H1 (cell line): Measurements from ENCODE around the gene S100A14. TPM values are rescaled to one million over a fixed set of nuclear protein-coding genes. Genes with fewer than 3 reads are reported as not detected.

ENCODE experiments used
- CTCF ChIA-PET: fragments of 300-600 bp; sonication (Branson Sonifier 250); formaldehyde crosslinking; loops from one replicate; lab custom pipeline; 2021; ENCODE audit not compliant: partially characterized antibody; lab: Charles Lee
- POLR2A ChIA-PET: fragments of 300-600 bp; sonication (Branson Sonifier 250); formaldehyde crosslinking; loops from one replicate; lab custom pipeline; 2021; ENCODE audit warnings: inconsistent platforms; ENCODE audit not compliant: partially characterized antibody; lab: Charles Lee
- DNase-seq, 2 experiments: peaks; one replicate each; pipeline versions ENCODE4 v3.0.0 to v3.0.0-alpha.2; 2010 to 2022; ENCODE audit warnings: low spot score in 2 of 2, low read depth in 1 of 2, mixed read lengths in 1 of 2
- FAIRE-seq: peaks from 2 replicates; lab custom pipeline; 2011; peaks lifted over from hg19 to GRCh38; lab: Jason Lieb, UNC
- H2AFZ ChIP-seq: 2 replicates; pipeline ENCODE4 v1.8.1; 2012; ENCODE audit warnings: low read length, inconsistent platforms
- H2AK5ac ChIP-seq: 2 replicates; pipeline ENCODE4 v1.6.1; 2013; ENCODE audit warnings: low read depth, low read length
- H2BK120ac ChIP-seq: replicated peaks from 2 replicates; pipeline ENCODE3; 2013; ENCODE audit warnings: low read depth, low read length, inconsistent platforms
- H2BK12ac ChIP-seq: 2 replicates; pipeline ENCODE4 v1.6.1; 2013; ENCODE audit warnings: low read depth, low read length
- H2BK15ac ChIP-seq: 2 replicates; pipeline ENCODE4 v1.6.1; 2013; ENCODE audit warnings: low read length
- H2BK20ac ChIP-seq: 2 replicates; pipeline ENCODE4 v1.6.1; 2013; ENCODE audit warnings: low read length
- H2BK5ac ChIP-seq: 2 replicates; pipeline ENCODE4 v1.6.1; 2013; ENCODE audit warnings: low read depth, low read length
- H3K14ac ChIP-seq: 2 replicates; pipeline ENCODE4 v1.6.1; 2013; ENCODE audit warnings: inconsistent platforms; ENCODE audit not compliant: insufficient read length
- H3K18ac ChIP-seq: 2 replicates; pipeline ENCODE4 v1.6.1; 2013; ENCODE audit warnings: low read length; ENCODE audit errors: extremely low read depth
- H3K23ac ChIP-seq: 2 replicates; pipeline ENCODE4 v1.6.1; 2013; ENCODE audit warnings: inconsistent platforms; ENCODE audit not compliant: insufficient read length
- H3K23me2 ChIP-seq: 2 replicates; pipeline ENCODE4 v1.6.1; 2013; ENCODE audit warnings: low read depth, low read length
- H3K27ac ChIP-seq: 2 replicates; pipeline ENCODE4 v1.6.1; 2011; ENCODE audit warnings: low read depth, low read length, inconsistent platforms
- H3K27me3 ChIP-seq, 4 experiments: replicated peaks in 1 of 4; 1 replicate in 1 of 4; 2 replicates in 3 of 4; pipeline versions ENCODE4 v1.6.1 to v1.8.1; 2011 to 2013; ENCODE audit warnings: low read length in 3 of 4, mild to moderate bottlenecking in 3 of 4, inconsistent platforms in 2 of 4, mixed read lengths in 2 of 4, moderate library complexity in 1 of 4; ENCODE audit not compliant: control insufficient read depth in 3 of 4, insufficient read depth in 3 of 4; ENCODE audit errors: extremely low read depth in 1 of 4
- H3K36me3 ChIP-seq, 4 experiments: 2 replicates each; pipeline versions ENCODE4 v1.6.1 to v1.8.1; 2011 to 2013; ENCODE audit warnings: mild to moderate bottlenecking in 4 of 4, low read length in 3 of 4, moderate library complexity in 2 of 4, control low read depth in 1 of 4, inconsistent platforms in 1 of 4; ENCODE audit not compliant: insufficient read depth in 4 of 4, control insufficient read depth in 2 of 4
- H3K4ac ChIP-seq: replicated peaks from 2 replicates; pipeline ENCODE3; 2013; ENCODE audit warnings: low read length, low read depth, mixed read lengths, inconsistent platforms; ENCODE audit not compliant: insufficient read length
- H3K4me1 ChIP-seq, 4 experiments: replicated peaks in 1 of 4; 1 replicate in 1 of 4; 2 replicates in 3 of 4; pipeline versions ENCODE4 v1.6.1 to v1.8.1; 2011 to 2013; ENCODE audit warnings: low read length in 3 of 4, inconsistent platforms in 2 of 4, mixed read lengths in 1 of 4; ENCODE audit not compliant: insufficient read depth in 4 of 4, control insufficient read depth in 3 of 4
- H3K4me2 ChIP-seq, 2 experiments: 2 replicates each; pipeline versions ENCODE4 v1.6.1 to v1.8.1; 2011 to 2013; ENCODE audit warnings: low read depth in 2 of 2, low read length in 2 of 2, control low read depth in 1 of 2, inconsistent platforms in 1 of 2, mild to moderate bottlenecking in 1 of 2; ENCODE audit not compliant: insufficient read depth in 1 of 2
- H3K4me3 ChIP-seq, 4 experiments: fragments of 200-600, 300-600 bp in 1 of 4; sonication (generic), shearing (Covaris generic), sonication (Bioruptor Twin) in 1 of 4; 2 replicates each; pipeline versions ENCODE4 v1.5.1 to v1.8.1; 2011 to 2016; ENCODE audit warnings: low read length in 4 of 4, low read depth in 3 of 4, control low read depth in 2 of 4, inconsistent platforms in 2 of 4, mild to moderate bottlenecking in 2 of 4, mixed read lengths in 1 of 4, moderate library complexity in 1 of 4; ENCODE audit not compliant: insufficient read depth in 2 of 4; ENCODE audit errors: extremely low read depth in 1 of 4
- H3K56ac ChIP-seq: replicated peaks from 2 replicates; pipeline ENCODE3; 2013; ENCODE audit warnings: low read depth, mild to moderate bottlenecking, mixed read lengths, low read length, inconsistent platforms; ENCODE audit not compliant: insufficient read length
- H3K79me1 ChIP-seq: 2 replicates; pipeline ENCODE4 v1.6.1; 2013; ENCODE audit warnings: low read depth, low read length, control low read depth
- H3K79me2 ChIP-seq, 2 experiments: 2 replicates each; pipeline versions ENCODE4 v1.6.1 to v1.8.1; 2012 to 2013; ENCODE audit warnings: low read length in 2 of 2, mild to moderate bottlenecking in 2 of 2, inconsistent platforms in 1 of 2; ENCODE audit not compliant: insufficient read depth in 2 of 2, control insufficient read depth in 1 of 2
- H3K9ac ChIP-seq, 4 experiments: replicated peaks in 1 of 4; 1 replicate in 1 of 4; 2 replicates in 3 of 4; pipeline versions ENCODE4 v1.6.1 to v1.8.1; 2011 to 2013; ENCODE audit warnings: low read depth in 3 of 4, low read length in 3 of 4, control low read depth in 2 of 4, mild to moderate bottlenecking in 2 of 4, moderate library complexity in 2 of 4, inconsistent platforms in 1 of 4; ENCODE audit errors: extremely low read depth in 1 of 4
- H3K9me3 ChIP-seq, 2 experiments: 2 replicates each; pipeline versions ENCODE4 v1.6.1 to v1.8.1; 2012 to 2013; ENCODE audit warnings: mild to moderate bottlenecking in 2 of 2, moderate library complexity in 2 of 2, control low read depth in 1 of 2, inconsistent platforms in 1 of 2, low read depth in 1 of 2, low read length in 1 of 2, mixed read lengths in 1 of 2; ENCODE audit not compliant: insufficient read depth in 2 of 2
- H4K20me1 ChIP-seq, 2 experiments: replicated peaks in 1 of 2; 2 replicates each; pipeline versions ENCODE3 to v1.8.1; 2011 to 2013; ENCODE audit warnings: inconsistent platforms in 2 of 2, low read length in 2 of 2, mild to moderate bottlenecking in 1 of 2; ENCODE audit not compliant: insufficient read depth in 2 of 2, control insufficient read depth in 1 of 2
- H4K5ac ChIP-seq: 2 replicates; pipeline ENCODE4 v1.6.1; 2013; ENCODE audit warnings: low read length, low read depth, mixed read lengths, inconsistent platforms; ENCODE audit not compliant: insufficient read length
- H4K8ac ChIP-seq: 2 replicates; pipeline ENCODE4 v1.8.0; 2013; ENCODE audit warnings: mild to moderate bottlenecking, moderate library complexity, low read length, inconsistent platforms; ENCODE audit not compliant: insufficient read depth; ENCODE audit errors: extremely low read depth
- H4K91ac ChIP-seq: replicated peaks from 2 replicates; pipeline ENCODE3; 2013; ENCODE audit warnings: low read length, mixed read lengths, inconsistent platforms; ENCODE audit not compliant: insufficient read length
- ASH2L ChIP-seq: fragments of 200-600, 300-600 bp; sonication (generic); IDR thresholded peaks from one replicate; pipeline ENCODE4 v1.7.1; 2017; ENCODE audit warnings: low read length
- BCL11A ChIP-seq, 2 experiments: IDR thresholded peaks; one replicate each; pipeline ENCODE4 v1.6.1; 2011; ENCODE audit warnings: low read depth in 2 of 2, low read length in 2 of 2, mild to moderate bottlenecking in 2 of 2
- NRF1 ChIP-seq: IDR thresholded peaks from 2 replicates; pipeline ENCODE4 v1.6.1; 2011; ENCODE audit warnings: mild to moderate bottlenecking, low read depth, low read length, improper control_type of control experiment
- TAF1 ChIP-seq: IDR thresholded peaks from 2 replicates; pipeline ENCODE4 v1.6.1; 2011; ENCODE audit warnings: mild to moderate bottlenecking, low read depth, low read length
- WGBS, 2 experiments: shearing (Covaris generic) in 1 of 2; methylation state at CpG; one replicate each; pipeline versions ENCODE4 v1.1.6 to v1.1.7; 2013 to 2015; ENCODE audit warnings: low lambda C conversion rate in 2 of 2, mixed read lengths in 2 of 2, inconsistent platforms in 1 of 2, low coverage in 1 of 2, missing lambda C conversion rate in 1 of 2; ENCODE audit not compliant: insufficient replicate concordance in 2 of 2, insufficient coverage in 1 of 2, insufficient read length in 1 of 2; ENCODE audit errors: extremely low coverage in 1 of 2, missing lambda C conversion rate in 1 of 2; 5-methylcytosine and 5-hydroxymethylcytosine counted together
- polyA plus RNA-seq, 7 experiments: library from polyadenylated mRNA; depleted of rRNA in 3 of 7; stranded (reverse) in 5 of 7; unstranded in 2 of 7; fragments of >200 nt in 5 of 7; fragments of 200-250 nt in 2 of 7; gene quantifications; 1 replicate in 5 of 7; 2 replicates in 1 of 7; 4 replicates in 1 of 7; pipeline versions ENCODE4 v1.2.1 to v1.2.3, GENCODE V29; 2011 to 2013; ENCODE audit warnings: missing spikeins in 2 of 7, mixed read lengths in 2 of 7
- total RNA-seq: library from RNA; stranded (reverse); fragmentation: NEBNext Ultra II Directional; extraction: Animal tissue kit (Norgen Biotek cat#: 25700); gene quantifications from 2 replicates; pipeline ENCODE4 v1.2.1, GENCODE V29; 2021

The S100A14 gene
- total and polyA plus RNA-seq, 2 of the 8 experiments (the other 6 are each of a cell fraction or from before 2014, with no cell fraction given), result 1.4 to 5.3 TPM

GRCh38 chr1:153658400-153659174, 42.5 kb upstream of the S100A14 start, which contains the start of gene SNAPIN:
SNAPIN (plus strand) TSS chr1:153658703; CDS start chr1:153658744, 41 bp downstream.
- peak within 1 kb of the TSS; percentile 92 for H4K5ac ChIP-seq
- peaks cover 21 to 32% (median 28%) of the 10 kb centered on the region in 4 experiments for H3K36me3 ChIP-seq
- no peak for FAIRE-seq
- peak within 1 kb of the TSS; percentile 69 to 91 for H3K4me2 ChIP-seq
- H3K23ac ChIP-seq, result no peak within 1 kb of the TSS
- peak within 1 kb of the TSS; percentile 82 to 88 (median 84) for H3K9ac ChIP-seq
- H3K9me3 ChIP-seq, result no peaks in the 10 kb centered on the region
- H3K4ac ChIP-seq, result no peak within 1 kb of the TSS
- peaks cover 0 to 8% of the 10 kb centered on the region in 2 experiments for H4K20me1 ChIP-seq
- H3K27me3 ChIP-seq, result no peaks in the 10 kb centered on the region
- H3K14ac ChIP-seq, result no peak within 1 kb of the TSS
- H3K79me1 ChIP-seq, result peaks cover 5% of the 10 kb centered on the region; the same call in 1 of the 2 replicates
- DNase-seq, result peak; percentile 64 to 96
- H3K18ac ChIP-seq, result peak within 1 kb of the TSS; percentile 97
- H2AFZ ChIP-seq, result no peak within 1 kb of the TSS; the same call in 1 of the 2 replicates
- peaks cover 0 to 11% of the 10 kb centered on the region in 2 experiments; a peak in 2 of 4 replicates for H3K79me2 ChIP-seq
- peak within 1 kb of the TSS; percentile 71 to 98 (median 90) for H3K4me3 ChIP-seq
- no peak within 1 kb of the TSS for H4K91ac ChIP-seq
- no peak within 1 kb of the TSS for H2BK120ac ChIP-seq
- 5% methylated on average over 41 of the region's 53 CpGs; no CpG with 5 or more reads in 1 of the 2 experiments for WGBS, 2 experiments
- ChIA-PET CTCF (interaction anchor here (0.8 to 1.7 kb wide), 6 partner anchors 9 to 142 kb away, joined by 3 to 6 read pairs (median 4); partner anchors contain the start of gene S100A13), POLR2A (interaction anchor here (0.6 to 19.8 kb wide), 10 partner anchors 12 to 1855 kb away, joined by 3 to 343 read pairs (median 5); partner anchors contain the start of genes CHTOP, ILF2, RPS27 and S100A13)
- peak within 1 kb of the TSS; percentile 79; the same call in 1 of the 2 replicates for H2BK5ac ChIP-seq
- no peak within 1 kb of the TSS for H2BK12ac ChIP-seq
- H3K4me1 ChIP-seq, result peaks cover 0 to 4% (median 2%) of the 10 kb centered on the region in 4 experiments; a peak in 2 of 7 replicates
- H2AK5ac ChIP-seq, result no peak within 1 kb of the TSS
- H2BK15ac ChIP-seq, result 0 out of 2 replicates have a peak within 1 kb of the TSS, but pooled peaks have one; percentile 6
- H3K56ac ChIP-seq, result no peak within 1 kb of the TSS
- H4K8ac ChIP-seq, result peak within 1 kb of the TSS; percentile 93
- no peak within 1 kb of the TSS for H2BK20ac ChIP-seq
- H3K23me2 ChIP-seq, result no peaks in the 10 kb centered on the region
- peak within 1 kb of the TSS; percentile 85; the same call in 1 of the 2 replicates for H3K27ac ChIP-seq
- TF ChIP-seq NRF1 (no peak), BCL11A (IDR thresholded peaks at IDR 0.05; ENCODE audit: low read depth in 2 of 2, low read length in 2 of 2) (no peak), ASH2L (peak; percentile 97), TAF1 (peak; percentile 80)
